Measurements from ENCODE around the gene FLNC.

The FLNC gene

DNA sequence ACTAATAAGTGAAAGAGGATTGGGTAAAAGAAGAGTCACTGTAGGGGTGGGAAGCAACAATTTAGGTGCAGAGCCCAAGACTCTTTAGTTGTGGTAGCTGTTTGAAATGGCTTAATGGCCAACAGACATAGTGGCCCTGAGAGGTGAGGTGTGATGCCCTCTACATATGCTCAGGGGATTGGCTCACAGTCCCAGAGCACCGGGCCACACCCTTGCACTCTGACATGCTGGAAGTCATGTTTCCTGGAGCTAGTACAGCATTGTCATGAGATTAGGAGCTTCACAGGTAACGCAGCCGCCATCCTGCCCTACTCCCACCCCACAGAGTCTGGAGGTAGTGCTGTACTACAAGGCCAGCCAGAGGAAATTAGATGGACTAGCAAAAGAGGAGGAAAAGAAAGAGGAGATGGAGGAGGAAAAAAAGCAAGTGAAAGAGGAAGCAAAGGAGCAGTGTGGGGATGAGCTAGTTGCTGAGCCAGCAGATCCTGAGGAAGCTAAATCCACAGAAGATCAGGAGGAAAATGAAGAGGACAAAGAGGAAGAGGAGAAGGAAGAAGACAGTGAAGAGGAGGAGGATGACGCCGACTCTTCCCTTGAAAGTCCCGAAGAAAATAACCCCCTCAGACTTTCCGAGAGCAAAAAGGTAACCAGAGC is 14.8 kb upstream of the FLNC start:
- Histone ChIP-seq H3K9me2 (replicated peaks; ENCODE audit: insufficient read depth, low read length) (no peaks in the 10 kb centered on the region), H3K79me2 (ENCODE audit: insufficient read depth, low read length) (no peaks in the 10 kb centered on the region), H3K4me2 (ENCODE audit: low read depth, low read length, poor library complexity, severe bottlenecking) (no peak overlapping the region), H2AFZ (ENCODE audit: low read depth, low read length, severe bottlenecking) (no peak overlapping the region), H3K4me3 (ENCODE audit: insufficient read depth, low read length, poor library complexity, severe bottlenecking) (no peak overlapping the region), H3K27ac (ENCODE audit: low read depth, low read length) (no peak overlapping the region), H3K27me3 (ENCODE audit: low read length) (no peaks in the 10 kb centered on the region), H3F3A (ENCODE audit: insufficient read depth) (no peaks in the 10 kb centered on the region), H3K9me3 (ENCODE audit: insufficient read depth, low read length) (no peaks in the 10 kb centered on the region), H3K36me3 (ENCODE audit: low read length) (no peaks in the 10 kb centered on the region), H3K9ac (ENCODE audit: low read length) (no peak overlapping the region), H4K20me1 (ENCODE audit: low read depth, low read length) (no peaks in the 10 kb centered on the region)
- TF ChIP-seq, protein P1, sequence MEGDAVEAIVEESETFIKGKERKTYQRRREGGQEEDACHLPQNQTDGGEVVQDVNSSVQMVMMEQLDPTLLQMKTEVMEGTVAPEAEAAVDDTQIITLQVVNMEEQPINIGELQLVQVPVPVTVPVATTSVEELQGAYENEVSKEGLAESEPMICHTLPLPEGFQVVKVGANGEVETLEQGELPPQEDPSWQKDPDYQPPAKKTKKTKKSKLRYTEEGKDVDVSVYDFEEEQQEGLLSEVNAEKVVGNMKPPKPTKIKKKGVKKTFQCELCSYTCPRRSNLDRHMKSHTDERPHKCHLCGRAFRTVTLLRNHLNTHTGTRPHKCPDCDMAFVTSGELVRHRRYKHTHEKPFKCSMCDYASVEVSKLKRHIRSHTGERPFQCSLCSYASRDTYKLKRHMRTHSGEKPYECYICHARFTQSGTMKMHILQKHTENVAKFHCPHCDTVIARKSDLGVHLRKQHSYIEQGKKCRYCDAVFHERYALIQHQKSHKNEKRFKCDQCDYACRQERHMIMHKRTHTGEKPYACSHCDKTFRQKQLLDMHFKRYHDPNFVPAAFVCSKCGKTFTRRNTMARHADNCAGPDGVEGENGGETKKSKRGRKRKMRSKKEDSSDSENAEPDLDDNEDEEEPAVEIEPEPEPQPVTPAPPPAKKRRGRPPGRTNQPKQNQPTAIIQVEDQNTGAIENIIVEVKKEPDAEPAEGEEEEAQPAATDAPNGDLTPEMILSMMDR (IDR thresholded peaks at IDR 0.05; ENCODE audit: insufficient read depth, low read length, poor library complexity, severe bottlenecking), result no peak
- no peak for TF ChIP-seq EZH2phosphoT487 (conservative IDR thresholded peaks at IDR 0.05; ENCODE audit: low read length)

GRCh38 chr7:128818694-128819093 is 11.5 kb upstream of the FLNC start:
- Histone ChIP-seq H3F3A (ENCODE audit: insufficient read depth) (no peaks in the 10 kb centered on the region), H3K27me3 (ENCODE audit: low read length) (no peaks in the 10 kb centered on the region), H4K20me1 (ENCODE audit: low read depth, low read length) (no peaks in the 10 kb centered on the region), H3K9ac (ENCODE audit: low read length) (no peak overlapping the region), H3K4me3 (ENCODE audit: insufficient read depth, low read length, poor library complexity, severe bottlenecking) (no peak overlapping the region), H3K36me3 (ENCODE audit: low read length) (no peaks in the 10 kb centered on the region), H2AFZ (ENCODE audit: low read depth, low read length, severe bottlenecking) (no peak overlapping the region), H3K9me3 (ENCODE audit: insufficient read depth, low read length) (no peaks in the 10 kb centered on the region), H3K4me2 (ENCODE audit: low read depth, low read length, poor library complexity, severe bottlenecking) (no peak overlapping the region), H3K79me2 (ENCODE audit: insufficient read depth, low read length) (no peaks in the 10 kb centered on the region), H3K27ac (ENCODE audit: low read depth, low read length) (no peak overlapping the region), H3K9me2 (replicated peaks; ENCODE audit: insufficient read depth, low read length) (no peaks in the 10 kb centered on the region)
- TF ChIP-seq, protein P1 (IDR thresholded peaks at IDR 0.05; ENCODE audit: insufficient read depth, low read length, poor library complexity, severe bottlenecking), result no peak
- TF ChIP-seq EZH2phosphoT487 (conservative IDR thresholded peaks at IDR 0.05; ENCODE audit: low read length), result no peak

DNA sequence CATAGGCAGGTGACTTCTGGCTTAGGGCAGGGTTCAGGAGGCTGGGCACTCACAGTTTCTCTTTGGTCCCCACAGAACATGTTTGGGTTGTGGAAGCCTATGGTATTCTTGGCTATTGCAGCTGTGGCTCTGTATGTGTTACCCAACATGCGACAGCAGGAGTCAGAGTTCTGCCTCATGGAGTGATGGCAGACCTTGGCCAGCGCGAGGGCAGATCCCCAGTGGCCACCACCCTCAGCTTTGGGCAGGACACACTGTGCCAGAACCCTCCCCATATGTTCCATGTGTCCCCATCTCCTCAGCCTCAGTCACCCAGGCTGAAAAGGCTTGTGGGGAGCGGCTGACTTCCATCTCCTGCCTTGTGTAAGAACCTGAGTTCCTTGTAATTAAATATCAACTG is 8.5 kb upstream of the FLNC start:
- no peak overlapping the region for H3K4me3 ChIP-seq (ENCODE audit: insufficient read depth, low read length, poor library complexity, severe bottlenecking)
- no peak overlapping the region for H3K27ac ChIP-seq (ENCODE audit: low read depth, low read length)
- no peaks in the 10 kb centered on the region for H3K36me3 ChIP-seq (ENCODE audit: low read length)
- H3F3A ChIP-seq (ENCODE audit: insufficient read depth), result no peaks in the 10 kb centered on the region
- no peak overlapping the region for H3K4me2 ChIP-seq (ENCODE audit: low read depth, low read length, poor library complexity, severe bottlenecking)
- no peaks in the 10 kb centered on the region for H3K79me2 ChIP-seq (ENCODE audit: insufficient read depth, low read length)
- H4K20me1 ChIP-seq (ENCODE audit: low read depth, low read length), result no peaks in the 10 kb centered on the region
- H3K27me3 ChIP-seq (ENCODE audit: low read length), result no peaks in the 10 kb centered on the region
- no peak overlapping the region for H2AFZ ChIP-seq (ENCODE audit: low read depth, low read length, severe bottlenecking)
- no peaks in the 10 kb centered on the region for H3K9me3 ChIP-seq (ENCODE audit: insufficient read depth, low read length)
- TF ChIP-seq, protein P1 (IDR thresholded peaks at IDR 0.05; ENCODE audit: insufficient read depth, low read length, poor library complexity, severe bottlenecking), result no peak
- TF ChIP-seq EZH2phosphoT487 (conservative IDR thresholded peaks at IDR 0.05; ENCODE audit: low read length), result no peak
- no peak overlapping the region for H3K9ac ChIP-seq (ENCODE audit: low read length)
- no peaks in the 10 kb centered on the region for H3K9me2 ChIP-seq (replicated peaks; ENCODE audit: insufficient read depth, low read length)

Data from SU-DHL-6 (cell line).